Activated naive CD8-positive, alpha-beta T cell treated with anti-CD3 and anti-CD28 coated beads, Interleukin-2, amount 10 ng/mL, durations not matched to agents 7 days and 5 days (primary cell): ENCODE results near the gene KIFC3. TPM values are rescaled to one million over a fixed set of nuclear protein-coding genes. Genes with fewer than 3 reads are reported as not detected.

ENCODE experiments used
- ATAC-seq: fragments of 150-1000 bp; cut with Tn5 transposase; one replicate; pipeline ENCODE4 v1.10.0; 2021; ENCODE audit warnings: low read depth, moderate library complexity
- POLR2A ChIA-PET: fragments of 350-600 bp; sonication (Branson Sonifier 250); formaldehyde crosslinking; loops from one replicate; lab custom pipeline; 2021; ENCODE audit warnings: antibody characterized with exemption; lab: Charles Lee
- DNase-seq: peaks from one replicate; pipeline ENCODE4 v3.0.0; 2021
- H3K27ac Mint-ChIP-seq: one replicate; pipeline ENCODE4 v1.8.0; 2022; ENCODE audit warnings: mild to moderate bottlenecking, mixed read lengths
- H3K27me3 Mint-ChIP-seq: one replicate; pipeline ENCODE4 v1.8.0; 2022; ENCODE audit warnings: mild to moderate bottlenecking, moderate library complexity, mixed read lengths
- H3K36me3 Mint-ChIP-seq: one replicate; pipeline ENCODE4 v1.8.0; 2021; ENCODE audit warnings: mild to moderate bottlenecking, mixed read lengths
- H3K4me1 Mint-ChIP-seq: one replicate; pipeline ENCODE4 v1.8.0; 2021; ENCODE audit warnings: mixed read lengths
- H3K4me3 Mint-ChIP-seq: one replicate; pipeline ENCODE4 v1.8.0; 2022; ENCODE audit warnings: mild to moderate bottlenecking, moderate library complexity, mixed read lengths
- H3K9me3 Mint-ChIP-seq: one replicate; pipeline ENCODE4 v1.8.0; 2021; ENCODE audit warnings: mixed read lengths
- total RNA-seq, 2 experiments: library from RNA; stranded (reverse); gene quantifications; one replicate each; pipeline ENCODE4 v1.2.3, GENCODE V29; 2021

KIFC3 gene
- total RNA-seq, 2 experiments from 2014 or later, result 1.1 to 1.9 TPM

DNA sequence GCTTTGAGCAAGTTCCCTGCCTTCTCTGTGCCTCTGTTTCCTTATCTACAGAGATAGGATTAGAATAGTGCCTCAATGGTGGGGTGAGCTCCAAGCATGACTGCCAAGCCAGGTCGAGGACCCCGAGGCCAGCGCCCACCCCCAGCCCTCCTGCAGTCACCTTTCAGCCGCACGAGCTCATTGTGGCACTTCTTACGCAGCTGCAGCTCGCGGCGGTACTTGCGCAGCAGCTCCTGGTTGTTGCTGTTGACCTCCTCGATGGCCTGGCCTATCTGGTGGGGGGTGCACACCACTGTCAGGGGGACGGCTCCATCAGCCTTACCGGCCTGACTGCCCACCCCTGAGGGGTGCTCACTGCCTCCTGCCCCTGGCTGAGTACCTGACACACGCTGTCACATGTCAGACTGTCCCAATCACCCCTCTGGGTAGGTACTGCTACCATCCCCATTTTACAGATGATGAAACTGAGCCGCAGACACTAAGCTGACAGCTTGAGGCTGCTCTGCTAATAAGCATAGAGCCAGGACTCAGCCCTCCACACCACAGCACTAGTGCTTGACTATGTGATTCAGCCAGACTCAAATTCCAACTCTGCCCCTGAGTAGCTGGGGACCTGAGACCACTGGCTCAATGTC is 35.5 kb downstream of the KIFC3 start:
- H3K36me3 Mint-ChIP-seq, result no peaks in the 10 kb centered on the region
- H3K27me3 Mint-ChIP-seq, result no peaks in the 10 kb centered on the region
- DNase-seq (no peak), ATAC-seq (no peak)
- H3K27ac Mint-ChIP-seq, result no peak overlapping the region
- POLR2A ChIA-PET, result no interaction called here
- no peaks in the 10 kb centered on the region for H3K9me3 Mint-ChIP-seq
- no peaks in the 10 kb centered on the region for H3K4me1 Mint-ChIP-seq
- H3K4me3 Mint-ChIP-seq, result no peak overlapping the region

DNA sequence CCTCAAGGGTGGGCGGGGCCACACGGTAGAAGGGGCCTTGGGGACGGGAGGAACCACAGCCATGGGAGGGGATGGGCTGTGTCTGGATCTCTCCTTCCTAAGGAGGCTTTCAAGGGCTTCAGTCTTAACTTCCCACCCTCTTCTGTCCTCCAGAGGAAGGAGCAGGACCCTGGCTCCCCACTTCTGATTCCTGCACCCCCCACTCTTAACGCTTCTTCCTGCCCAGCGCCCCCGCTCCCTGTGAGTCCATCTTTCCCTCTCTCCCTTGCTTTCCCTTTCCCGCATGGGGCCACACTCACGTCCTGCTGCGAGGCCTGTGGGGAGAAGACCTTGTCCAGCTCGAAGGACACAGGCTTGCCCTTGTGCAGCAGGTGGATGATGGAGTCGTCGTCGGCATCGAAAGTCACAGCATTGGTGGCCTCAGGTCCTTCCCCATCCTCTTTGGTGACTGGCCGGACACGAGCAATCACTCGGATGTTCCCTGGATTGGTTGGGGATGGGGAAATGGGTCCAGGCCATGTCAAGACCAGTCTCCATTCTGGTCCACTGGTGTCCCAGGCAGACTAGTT is 37.0 kb downstream of the KIFC3 start:
- POLR2A ChIA-PET, result no interaction called here
- no peaks in the 10 kb centered on the region for H3K4me1 Mint-ChIP-seq
- H3K27me3 Mint-ChIP-seq, result no peaks in the 10 kb centered on the region
- no peaks in the 10 kb centered on the region for H3K9me3 Mint-ChIP-seq
- H3K27ac Mint-ChIP-seq, result no peak overlapping the region
- ATAC-seq (no peak), DNase-seq (no peak)
- no peak overlapping the region for H3K4me3 Mint-ChIP-seq
- H3K36me3 Mint-ChIP-seq, result no peaks in the 10 kb centered on the region

DNA sequence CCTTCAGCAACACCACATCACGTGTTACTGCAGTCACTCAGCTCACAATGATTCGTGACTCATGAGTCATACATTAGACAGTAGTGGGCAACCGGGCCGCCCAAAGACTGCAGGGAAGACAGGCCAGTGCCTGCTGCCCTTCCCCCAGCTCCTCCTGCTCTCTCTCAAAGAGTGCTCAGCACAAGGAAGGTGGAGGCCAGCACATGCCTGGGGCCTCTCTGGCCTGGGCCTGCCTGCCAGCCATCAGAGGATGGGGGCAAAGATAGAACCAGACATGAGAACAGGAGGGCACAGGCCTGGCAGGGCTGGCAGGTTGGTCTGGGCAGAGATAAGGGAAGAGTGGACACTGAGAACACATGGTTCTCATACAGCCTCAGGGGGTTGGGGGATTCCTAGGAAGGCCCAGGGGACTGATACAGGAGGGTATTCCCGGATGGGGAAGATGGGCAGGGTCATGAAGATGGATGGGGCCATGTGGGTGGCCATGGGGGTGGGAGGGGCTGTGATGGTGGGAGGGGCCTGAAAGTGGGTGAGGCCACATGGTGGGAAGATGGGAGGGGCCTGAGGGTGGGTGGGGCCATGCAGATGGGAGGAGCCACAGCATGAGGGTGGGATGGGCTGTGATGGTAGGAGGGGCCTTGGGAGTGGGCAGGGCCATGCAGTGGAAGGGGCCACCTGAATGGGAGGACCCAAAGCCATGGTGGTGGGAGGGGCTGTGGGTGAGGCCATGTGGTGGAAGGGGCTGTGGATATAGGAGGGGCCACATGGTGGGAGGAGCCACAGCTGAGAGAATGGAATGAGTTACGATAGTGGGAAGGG is 37.7 kb downstream of the KIFC3 start:
- H3K4me1 Mint-ChIP-seq, result no peaks in the 10 kb centered on the region
- POLR2A ChIA-PET, result no interaction called here
- no peaks in the 10 kb centered on the region for H3K36me3 Mint-ChIP-seq
- H3K4me3 Mint-ChIP-seq, result no peak overlapping the region
- H3K27ac Mint-ChIP-seq, result no peak overlapping the region
- DNase-seq, result no peak
- peak; percentile 50 for ATAC-seq
- H3K27me3 Mint-ChIP-seq, result no peaks in the 10 kb centered on the region
- H3K9me3 Mint-ChIP-seq, result no peaks in the 10 kb centered on the region

DNA sequence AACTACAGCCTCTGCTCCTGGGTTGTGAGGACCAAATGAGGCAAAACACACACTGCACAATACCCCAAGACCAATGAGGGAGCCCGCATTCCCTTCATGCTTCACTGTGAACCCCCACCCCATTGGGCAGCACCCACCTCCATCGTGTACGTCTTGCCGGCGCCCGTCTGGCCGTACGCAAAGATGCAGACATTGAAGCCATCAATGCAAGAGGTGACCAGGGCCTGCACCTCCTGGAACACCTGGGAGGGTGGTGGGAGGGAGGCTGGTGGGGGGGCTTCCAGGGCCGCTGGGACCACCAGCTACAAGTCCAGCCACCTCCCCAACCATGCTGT is 38.3 kb downstream of the KIFC3 start:
- Mint-ChIP-seq H3K27me3 (no peaks in the 10 kb centered on the region), H3K27ac (no peak overlapping the region), H3K4me1 (no peaks in the 10 kb centered on the region), H3K4me3 (no peak overlapping the region), H3K9me3 (no peaks in the 10 kb centered on the region), H3K36me3 (no peaks in the 10 kb centered on the region)
- ATAC-seq (no peak), DNase-seq (no peak)
- POLR2A ChIA-PET, result no interaction called here

DNA sequence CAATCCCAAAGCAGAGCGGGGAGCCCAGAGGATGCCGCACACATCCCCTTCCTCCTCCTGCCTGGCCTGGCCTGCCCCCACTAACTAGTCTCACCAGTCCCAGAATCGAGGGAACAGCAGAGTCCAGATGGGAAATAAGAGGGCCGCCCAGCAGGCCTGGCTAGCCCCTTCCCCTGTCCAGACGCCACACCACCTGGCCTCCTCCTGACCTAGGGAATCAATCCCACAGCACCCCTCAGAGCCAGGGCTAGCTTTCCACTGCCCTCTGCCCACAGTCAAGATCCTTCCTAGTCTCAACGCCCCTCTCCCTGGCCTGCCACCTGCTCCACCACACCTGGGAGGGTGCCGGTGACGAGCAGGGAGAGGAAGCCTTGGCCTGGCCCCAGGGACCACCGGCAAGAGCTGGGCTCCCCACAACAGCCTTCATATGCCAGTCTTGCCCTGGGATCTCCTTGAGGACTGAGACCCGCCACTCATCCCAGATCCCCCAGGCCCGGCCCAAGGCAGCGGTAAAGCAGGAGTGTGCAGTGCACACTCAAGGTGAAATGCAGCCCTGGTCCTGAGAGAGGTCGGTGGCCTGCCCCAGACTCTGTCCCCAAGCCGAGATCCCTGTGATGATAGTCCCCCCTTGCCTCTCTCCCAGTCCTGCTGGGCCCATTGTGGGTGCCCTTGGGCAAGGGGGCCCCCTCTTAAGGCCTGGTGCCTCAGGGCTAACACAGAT is 38.8 kb downstream of the KIFC3 start:
- no peaks in the 10 kb centered on the region for H3K36me3 Mint-ChIP-seq
- no peak for ATAC-seq
- no peaks in the 10 kb centered on the region for H3K4me1 Mint-ChIP-seq
- no peak overlapping the region for H3K4me3 Mint-ChIP-seq
- H3K27ac Mint-ChIP-seq, result no peak overlapping the region
- H3K27me3 Mint-ChIP-seq, result no peaks in the 10 kb centered on the region
- no peaks in the 10 kb centered on the region for H3K9me3 Mint-ChIP-seq
- POLR2A ChIA-PET, result no interaction called here
- DNase-seq, result no peak

DNA sequence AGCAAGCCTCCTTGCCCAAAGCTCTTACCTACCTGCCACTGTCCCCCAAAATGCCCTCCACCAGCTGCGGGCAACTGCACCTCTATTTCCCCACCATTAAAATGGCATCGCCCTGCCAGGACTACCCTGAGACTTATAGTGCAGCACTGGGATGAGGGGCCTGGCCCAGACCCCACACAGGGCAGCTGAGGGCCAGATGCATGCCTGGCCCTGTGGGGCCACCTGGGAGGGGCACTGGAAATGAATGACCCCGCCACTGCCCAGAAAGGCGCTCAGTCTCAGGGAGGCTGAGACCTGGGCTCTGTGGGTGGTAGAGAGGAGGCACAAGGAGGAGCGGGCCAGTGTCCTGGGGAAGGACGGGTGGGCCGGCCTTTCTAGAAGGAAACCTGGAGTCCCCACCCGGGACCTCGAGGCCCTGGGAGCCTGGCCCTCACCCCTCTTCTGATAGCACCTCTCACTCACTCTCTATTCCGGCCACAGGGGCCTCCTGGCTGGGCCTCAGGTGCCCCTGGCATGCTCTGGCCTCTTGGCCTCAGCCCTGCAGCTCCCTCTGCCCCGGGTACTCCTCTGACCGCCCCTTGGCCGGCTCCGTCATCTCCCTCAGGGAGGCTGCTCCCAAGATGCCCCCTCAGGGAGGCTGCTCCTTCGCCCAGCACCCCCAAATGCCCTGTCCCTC is 39.8 kb downstream of the KIFC3 start:
- POLR2A ChIA-PET, result no interaction called here
- H3K27ac Mint-ChIP-seq, result no peak overlapping the region
- no peaks in the 10 kb centered on the region for H3K36me3 Mint-ChIP-seq
- H3K4me1 Mint-ChIP-seq, result no peaks in the 10 kb centered on the region
- no peaks in the 10 kb centered on the region for H3K27me3 Mint-ChIP-seq
- H3K9me3 Mint-ChIP-seq, result no peaks in the 10 kb centered on the region
- DNase-seq (no peak), ATAC-seq (no peak)
- H3K4me3 Mint-ChIP-seq, result no peak overlapping the region

DNA sequence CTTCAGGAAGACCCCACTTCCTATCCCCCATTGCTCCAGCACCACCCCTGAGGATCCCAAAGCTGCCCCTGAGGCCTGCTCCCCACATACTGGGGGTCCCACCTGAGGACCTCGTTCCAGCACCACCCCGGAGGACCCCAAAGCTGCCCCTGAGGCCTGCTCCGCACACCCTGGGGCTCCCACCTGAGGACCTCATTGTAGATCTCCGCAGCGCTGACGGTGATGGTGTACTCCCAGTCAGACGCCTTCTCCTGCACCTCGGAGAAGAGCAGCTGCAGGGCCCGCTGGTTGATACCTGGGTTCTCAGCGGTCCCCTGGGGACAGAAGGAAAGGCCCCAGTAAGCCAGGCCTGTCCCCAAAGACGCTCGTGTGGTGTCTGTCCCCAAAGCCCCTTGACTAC is 40.3 kb downstream of the KIFC3 start:
- Mint-ChIP-seq H3K36me3 (no peaks in the 10 kb centered on the region), H3K27ac (no peak overlapping the region), H3K9me3 (no peaks in the 10 kb centered on the region), H3K27me3 (no peaks in the 10 kb centered on the region), H3K4me1 (no peaks in the 10 kb centered on the region), H3K4me3 (no peak overlapping the region)
- ATAC-seq (no peak), DNase-seq (no peak)
- POLR2A ChIA-PET, result no interaction called here

DNA sequence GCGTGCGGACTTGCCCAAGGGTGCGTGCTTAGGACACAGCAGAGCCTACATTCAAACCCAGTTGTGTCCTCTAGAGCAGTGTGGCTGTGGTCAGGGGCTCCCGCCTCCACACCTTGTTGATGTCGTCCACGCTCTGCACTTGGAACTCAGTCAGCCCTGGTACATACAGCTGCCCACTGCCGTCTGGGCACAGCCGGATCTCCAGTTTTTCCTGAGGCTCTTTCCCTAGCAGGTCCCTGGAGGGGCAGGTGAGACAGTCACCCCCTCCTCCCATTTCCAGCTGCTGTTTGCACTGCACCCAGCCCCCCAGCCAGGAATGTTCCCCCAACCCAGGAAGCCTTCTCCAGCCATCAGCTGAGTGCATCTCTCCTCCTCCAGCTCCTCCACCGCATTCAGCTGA is 41.0 kb downstream of the KIFC3 start:
- no peak overlapping the region for H3K27ac Mint-ChIP-seq
- no peak overlapping the region for H3K4me3 Mint-ChIP-seq
- no peaks in the 10 kb centered on the region for H3K27me3 Mint-ChIP-seq

DNA sequence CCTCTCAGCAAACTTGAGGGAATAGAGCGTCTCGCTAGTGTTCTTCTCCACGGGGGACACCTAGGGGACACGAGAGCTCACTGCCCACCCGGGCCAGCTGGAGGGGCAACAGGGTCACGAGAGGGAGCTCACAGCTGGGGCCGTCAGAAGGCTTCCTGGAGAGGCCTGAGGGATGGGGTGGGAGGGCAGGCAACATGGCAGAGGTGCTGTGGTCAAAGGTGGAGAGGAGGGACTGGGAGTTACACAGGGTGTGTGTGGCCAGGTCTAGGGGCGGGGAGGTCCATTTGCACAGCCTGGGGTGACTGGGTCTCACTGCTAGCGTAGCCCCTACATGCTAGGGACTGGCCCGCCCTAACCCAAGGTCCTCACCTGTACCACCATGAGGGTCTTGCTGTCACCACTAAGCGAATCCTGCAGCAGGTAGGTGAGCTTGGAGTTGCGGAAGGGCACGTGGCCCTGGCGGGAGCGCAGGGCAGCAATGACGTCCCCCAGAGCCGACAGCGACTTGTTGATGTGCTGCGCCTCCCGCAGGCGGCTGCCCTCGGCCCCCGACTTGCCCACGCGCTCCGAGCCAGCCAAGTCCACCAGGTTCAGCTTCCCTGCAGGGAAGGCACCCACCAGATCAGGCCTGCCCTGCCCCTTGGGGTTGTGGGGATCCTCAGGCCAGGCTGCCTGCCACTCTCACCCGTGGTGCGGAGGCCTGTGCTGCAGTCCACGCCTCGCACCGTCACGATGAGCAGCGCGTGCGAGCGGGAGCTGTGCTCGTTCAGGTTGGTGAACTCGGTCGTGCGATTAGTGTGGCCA is 41.7 kb downstream of the KIFC3 start:
- no peak overlapping the region for H3K27ac Mint-ChIP-seq
- DNase-seq (no peak), ATAC-seq (no peak)
- H3K4me1 Mint-ChIP-seq, result no peaks in the 10 kb centered on the region
- H3K36me3 Mint-ChIP-seq, result no peaks in the 10 kb centered on the region
- POLR2A ChIA-PET, result no interaction called here
- H3K27me3 Mint-ChIP-seq, result no peaks in the 10 kb centered on the region
- H3K4me3 Mint-ChIP-seq, result no peak overlapping the region
- no peaks in the 10 kb centered on the region for H3K9me3 Mint-ChIP-seq

More for the DNA sequence above, 41.0 kb downstream of the KIFC3 start:
- ATAC-seq, result no peak
- Mint-ChIP-seq H3K9me3 (no peaks in the 10 kb centered on the region), H3K4me1 (no peaks in the 10 kb centered on the region), H3K36me3 (no peaks in the 10 kb centered on the region)
- POLR2A ChIA-PET, result no interaction called here
- no peak for DNase-seq

DNA sequence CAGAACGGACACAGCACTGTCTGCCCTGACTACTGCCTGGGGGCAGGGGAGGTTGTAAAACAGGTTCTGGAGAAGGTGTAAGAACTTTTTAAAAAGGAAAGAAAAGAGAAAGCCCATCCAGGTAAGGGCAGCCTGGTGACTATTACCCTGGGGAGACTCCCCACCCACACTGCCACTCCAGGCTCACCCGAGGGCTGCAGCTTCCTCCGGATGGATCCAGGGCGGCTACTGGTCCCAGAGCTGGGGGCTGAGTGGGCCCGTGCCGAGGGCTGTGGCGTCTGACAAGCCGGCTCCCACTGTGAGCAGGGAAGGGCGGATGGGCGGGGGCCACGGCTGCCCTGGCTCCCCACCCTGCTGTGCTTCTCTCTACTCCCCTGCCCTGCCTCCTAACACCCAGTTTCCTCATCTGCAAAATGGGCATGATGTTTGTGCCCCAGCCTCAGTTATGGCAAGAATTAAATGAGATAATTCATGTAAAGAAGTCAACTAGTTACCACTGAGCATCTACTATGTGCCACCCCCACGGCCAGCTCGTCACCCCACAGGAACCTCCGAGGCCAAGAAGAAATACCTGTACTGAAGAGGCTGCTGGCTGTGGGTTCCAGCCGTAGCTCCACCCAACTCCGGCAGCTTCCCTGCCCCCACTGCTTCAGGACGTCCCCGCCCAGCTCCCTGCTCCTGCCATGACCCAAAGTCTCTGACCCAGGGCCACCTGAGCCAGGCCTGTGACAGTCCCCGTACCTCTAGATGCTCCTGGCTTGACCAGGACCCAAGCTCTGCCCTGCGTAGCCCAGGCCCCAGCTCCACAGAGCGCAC is 42.5 kb downstream of the KIFC3 start:
- Mint-ChIP-seq H3K27ac (peak overlapping the region; percentile 65), H3K36me3 (no peaks in the 10 kb centered on the region), H3K4me1 (no peaks in the 10 kb centered on the region), H3K27me3 (no peaks in the 10 kb centered on the region), H3K4me3 (no peak overlapping the region), H3K9me3 (no peaks in the 10 kb centered on the region)
- no peak for ATAC-seq
- POLR2A ChIA-PET, result no interaction called here
- DNase-seq, result no peak

DNA sequence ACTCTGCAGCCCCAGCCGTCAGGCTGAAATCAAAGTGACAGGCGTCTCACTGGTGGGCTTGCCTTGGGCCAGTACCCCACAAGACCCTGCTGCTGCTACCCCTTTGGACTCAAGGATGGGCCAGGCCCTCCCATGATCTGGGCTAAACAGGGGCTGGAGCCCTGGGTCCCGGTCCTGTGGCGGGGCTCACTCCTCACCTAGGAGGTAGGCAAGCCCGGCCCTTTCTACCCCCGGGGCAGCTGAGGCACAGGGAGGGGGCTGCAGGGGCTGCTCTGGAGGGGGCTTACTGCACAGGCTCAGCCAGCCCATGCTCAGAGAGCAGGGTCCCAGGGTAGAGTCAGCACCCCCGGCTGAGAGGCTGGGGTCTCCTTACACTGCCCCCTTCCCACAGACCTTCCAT is 43.2 kb downstream of the KIFC3 start:
- Mint-ChIP-seq H3K36me3 (no peaks in the 10 kb centered on the region), H3K27me3 (no peaks in the 10 kb centered on the region), H3K4me3 (no peak overlapping the region), H3K27ac (peak overlapping the region; percentile 65), H3K9me3 (no peaks in the 10 kb centered on the region), H3K4me1 (no peaks in the 10 kb centered on the region)
- no peak for DNase-seq
- POLR2A ChIA-PET, result no interaction called here
- ATAC-seq, result no peak
